ENCODE data around the gene PRKG1. TPM values are rescaled to one million over a fixed set of nuclear protein-coding genes. Genes with fewer than 3 reads are reported as not detected.

PRKG1 gene
- total and polyA plus RNA-seq, 2 of the 8 experiments (the other 6 are each of a cell fraction or from before 2014, with no cell fraction given) = 4.2 to 15.2 TPM

GRCh38 chr10:51302316-51302715 is 228.0 kb downstream of the PRKG1 start (continued):
- TF ChIP-seq CTCF (IDR thresholded peaks at IDR 0.05; ENCODE audit: control extremely low read depth in 1 of 3, insufficient read depth in 1 of 3, low read depth in 1 of 3, low read length in 3 of 3) (no peak), KDM1A (IDR thresholded peaks at IDR 0.05; ENCODE audit: borderline replicate concordance, low read length) (no peak), FOSL1 (IDR thresholded peaks at IDR 0.05; ENCODE audit: insufficient read depth, low read depth, low read length) (no peak), TBP (IDR thresholded peaks at IDR 0.05; ENCODE audit: low read depth, low read length) (no peak), HDAC6 (IDR thresholded peaks at IDR 0.05; ENCODE audit: low read depth, low read length) (no peak), TAF1 (IDR thresholded peaks at IDR 0.05; ENCODE audit: low read depth, low read length) (no peak), POLR2A (IDR thresholded peaks at IDR 0.05; ENCODE audit: control extremely low read depth in 1 of 2, low read depth in 2 of 2, low read length in 2 of 2) (no peak), YY1 (IDR thresholded peaks at IDR 0.05; ENCODE audit: low read depth, low read length) (no peak), GABPA (IDR thresholded peaks at IDR 0.05; ENCODE audit: borderline replicate concordance, insufficient read depth, low read length) (no peak)

Measured in H1 (cell line).